KMS-11 (cell line): Measurements from ENCODE around the gene ABTB2.

Experiments
- H2AFZ ChIP-seq: fragments of 200-600 bp; sonication (generic); 2 replicates; pipeline ENCODE4 v1.6.1; 2016; ENCODE audit warnings: antibody characterized with exemption, mixed run types, low read depth
- H3K27ac ChIP-seq: fragments of 200-600 bp; sonication (generic); 2 replicates; pipeline ENCODE4 v1.6.1; 2016; ENCODE audit warnings: mild to moderate bottlenecking, mixed run types
- H3K27me3 ChIP-seq: fragments of 200-600 bp; sonication (generic); 2 replicates; pipeline ENCODE4 v1.6.1; 2017; ENCODE audit warnings: mild to moderate bottlenecking, low read depth, mixed run types, moderate library complexity; ENCODE audit not compliant: insufficient read depth
- H3K36me3 ChIP-seq: fragments of 200-600 bp; sonication (generic); 2 replicates; pipeline ENCODE4 v1.6.1; 2017; ENCODE audit warnings: mild to moderate bottlenecking, mixed run types; ENCODE audit not compliant: insufficient read depth
- H3K4me1 ChIP-seq: fragments of 200-600 bp; sonication (generic); 2 replicates; pipeline ENCODE4 v1.6.1; 2016; ENCODE audit warnings: mild to moderate bottlenecking, low read depth, mixed run types; ENCODE audit not compliant: poor library complexity, severe bottlenecking
- H3K4me2 ChIP-seq: fragments of 200-600 bp; sonication (generic); 2 replicates; pipeline ENCODE4 v1.7.0; 2016; ENCODE audit warnings: mild to moderate bottlenecking, mixed run types
- H3K4me3 ChIP-seq: fragments of 200-600 bp; sonication (generic); IDR thresholded peaks from 2 replicates; pipeline ENCODE4 v1.6.1; 2017; ENCODE audit warnings: low read depth, low read length, mixed read lengths; ENCODE audit not compliant: insufficient read depth
- H3K79me2 ChIP-seq: fragments of 200-600 bp; sonication (generic); 2 replicates; pipeline ENCODE4 v1.6.1; 2016; ENCODE audit warnings: low read depth, mixed run types; ENCODE audit not compliant: insufficient read depth
- H3K9ac ChIP-seq: fragments of 200-600 bp; sonication (generic); 2 replicates; pipeline ENCODE4 v1.6.1; 2016; ENCODE audit warnings: mild to moderate bottlenecking, mixed run types
- H4K20me1 ChIP-seq: fragments of 200-600 bp; sonication (generic); 2 replicates; pipeline ENCODE4 v1.6.1; 2016; ENCODE audit warnings: mild to moderate bottlenecking, mixed run types; ENCODE audit not compliant: insufficient read depth
- CTCF ChIP-seq: fragments of 200-600 bp; sonication (generic); conservative IDR thresholded peaks from 2 replicates; pipeline ENCODE4 v1.6.1; 2017; ENCODE audit warnings: low read depth, mild to moderate bottlenecking, antibody characterized with exemption, low read length, moderate library complexity, mixed read lengths

ABTB2 gene

GRCh38 chr11:34105079-34105956 is 252.5 kb downstream of the ABTB2 start, which contains the start of gene NAT10:
Gene NAT10, plus strand, starts transcription at chr11:34105629. Its CDS starts 2,597 bp downstream, at chr11:34108226.
- peaks cover 48% of the 10 kb centered on the region for H3K4me1 ChIP-seq
- peak within 1 kb of the TSS; percentile 93 for H3K9ac ChIP-seq
- H3K79me2 ChIP-seq = peaks cover 33% of the 10 kb centered on the region
- H4K20me1 ChIP-seq = no peaks in the 10 kb centered on the region
- peak within 1 kb of the TSS; percentile 98 for H3K4me2 ChIP-seq
- TF ChIP-seq CTCF = peak; percentile 36; the same call in 1 of the 2 replicates
- peak within 1 kb of the TSS; percentile 82 for H3K27ac ChIP-seq
- no peaks in the 10 kb centered on the region for H3K27me3 ChIP-seq
- no peak within 1 kb of the TSS for H3K4me3 ChIP-seq
- peak within 1 kb of the TSS; percentile 45 for H2AFZ ChIP-seq
- peaks cover 2% of the 10 kb centered on the region; the same call in 1 of the 2 replicates for H3K36me3 ChIP-seq

DNA sequence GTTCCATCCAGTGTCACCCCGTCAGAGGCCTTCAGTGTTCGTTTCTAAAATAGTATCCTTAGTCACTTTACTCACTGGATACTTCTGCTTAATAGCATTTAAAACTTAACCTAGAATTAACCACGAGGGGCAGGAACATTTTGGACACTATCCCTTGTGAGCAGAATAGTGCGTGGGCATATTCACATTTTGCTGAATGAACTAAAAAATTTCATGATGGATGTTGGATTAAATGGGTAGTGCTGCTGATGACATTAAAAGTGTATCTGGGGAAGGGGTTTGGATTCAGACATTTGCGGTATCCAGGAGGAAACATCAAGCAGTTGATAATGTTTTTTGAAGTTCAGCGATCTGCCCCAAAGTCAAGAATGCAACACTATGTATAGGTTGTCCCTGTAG is 253.1 kb downstream of the ABTB2 start:
- Histone ChIP-seq H3K4me3 (no peak overlapping the region), H3K27ac (peak overlapping the region; percentile 82), H3K27me3 (no peaks in the 10 kb centered on the region), H3K4me2 (peak overlapping the region; percentile 98), H3K4me1 (peaks cover 48% of the 10 kb centered on the region), H3K9ac (peak overlapping the region; percentile 93), H3K36me3 (peaks cover 2% of the 10 kb centered on the region; the same call in 1 of the 2 replicates), H4K20me1 (no peaks in the 10 kb centered on the region), H3K79me2 (peaks cover 33% of the 10 kb centered on the region), H2AFZ (no peak overlapping the region)
- TF ChIP-seq CTCF = no peak
